Hepatic stellate cell (primary cell): Measurements from ENCODE around the gene PHF20.
"Not testable (repeated sequence)": the region's sequence is repeated elsewhere in the genome, so short reads cannot be mapped to it uniquely, and the experiment has no call there.

Experiments used
- DNase-seq: peaks from one replicate; pipeline ENCODE4 v3.0.0; 2011; ENCODE audit warnings: low spot score

The PHF20 gene

GRCh38 chr20:35771689-35772562 lies at the start of gene PHF20:
Gene PHF20, plus strand, starts transcription at chr20:35772015. Its CDS starts 29,508 bp downstream, at chr20:35801523.
- peak; percentile 96 for DNase-seq

DNA sequence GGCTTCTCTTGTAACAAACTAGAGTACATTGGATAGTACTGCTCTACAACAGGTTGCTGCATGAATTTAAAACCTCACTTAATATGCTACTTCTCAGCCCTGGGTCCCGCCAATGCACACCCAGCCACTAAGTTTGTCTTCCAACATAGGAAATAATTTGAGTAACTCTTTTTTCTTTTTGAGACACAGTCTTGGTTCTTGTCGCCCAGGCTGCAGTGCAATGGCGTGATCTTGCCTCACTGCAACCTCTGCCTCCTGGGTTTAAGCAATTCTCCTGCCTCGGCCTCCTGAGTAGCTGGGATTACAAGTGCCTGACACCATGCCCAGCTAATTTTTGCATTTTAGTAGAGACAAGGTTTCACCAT lies 48.6 kb upstream of the PHF20 start:
- DNase-seq: not testable (repeated sequence)

DNA sequence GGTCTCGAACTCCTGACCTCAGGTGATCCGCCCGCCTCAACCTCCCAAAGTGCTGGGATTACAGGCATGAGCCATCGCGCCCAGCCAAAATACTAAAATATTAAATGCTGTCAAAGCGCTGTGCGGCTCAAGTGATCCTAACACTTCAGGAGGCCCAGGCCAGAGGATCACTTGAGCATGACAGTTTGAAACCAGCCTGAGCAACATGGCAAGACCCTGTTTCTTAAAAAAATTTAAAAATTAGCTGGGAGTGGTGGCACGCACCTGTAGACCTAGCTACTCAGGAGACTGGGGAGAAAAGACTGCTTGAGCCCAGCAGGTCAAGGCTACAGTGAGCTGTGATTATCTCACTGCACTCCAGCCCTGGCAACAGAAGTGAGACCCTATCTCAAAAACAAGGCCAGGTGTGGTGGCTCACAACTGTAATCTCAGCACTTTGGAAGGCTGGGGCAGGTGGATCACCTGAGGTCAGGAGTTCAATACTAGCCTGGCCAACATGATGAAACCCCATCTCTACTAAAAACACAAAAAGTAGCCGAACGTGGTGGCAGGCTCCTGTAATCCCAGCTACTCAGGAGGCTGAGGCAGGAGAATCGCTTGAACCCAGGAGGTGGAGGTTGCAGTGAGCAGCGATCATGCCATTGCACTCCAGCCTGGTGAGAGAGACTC lies 48.0 kb upstream of the PHF20 start:
- not testable (repeated sequence) for DNase-seq

- DNase-seq: no peak
Observed at GRCh38 chr20:35724321-35725230, 47.2 kb upstream of the PHF20 start.

DNA sequence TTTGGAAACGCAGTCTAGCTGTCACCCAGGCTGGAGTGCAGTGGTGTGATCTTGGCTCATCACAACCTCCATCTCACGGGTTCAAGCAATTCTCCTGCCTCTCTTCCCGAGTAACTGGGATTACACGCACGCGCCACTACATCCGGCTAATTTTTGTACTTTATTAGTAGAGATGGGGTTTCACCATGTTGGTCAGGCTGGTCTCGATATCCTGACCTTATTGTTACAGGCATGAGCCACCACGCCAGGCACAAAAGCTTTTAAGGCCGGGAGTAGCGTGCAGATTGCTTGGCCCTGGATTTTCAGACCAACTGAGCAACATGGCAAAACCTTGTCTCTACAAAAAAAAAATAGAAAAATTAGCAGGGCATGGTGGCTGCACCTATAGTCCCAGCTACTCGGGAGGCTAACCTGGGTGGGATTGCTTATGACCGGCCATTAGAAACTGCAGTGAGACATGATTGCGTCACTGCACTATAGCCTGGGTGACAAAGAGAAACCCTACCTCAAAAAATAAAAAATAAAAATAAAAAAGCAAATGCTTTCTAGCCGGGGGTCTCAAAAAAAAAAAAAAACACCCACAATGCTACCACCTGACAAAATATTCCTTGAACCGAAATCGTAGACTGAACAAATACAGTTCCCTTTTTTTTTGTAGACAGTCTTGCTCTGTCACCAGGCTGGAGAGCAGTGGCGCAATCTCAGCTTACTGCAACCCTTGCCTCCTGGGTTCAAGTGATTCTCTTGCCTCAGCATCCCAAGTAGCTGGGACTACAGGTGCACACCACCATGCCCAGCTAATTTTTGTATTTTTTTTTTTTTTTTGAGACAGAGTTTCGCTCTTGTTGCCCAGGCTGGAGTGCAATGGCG lies 44.7 kb upstream of the PHF20 start:
- DNase-seq: no peak

DNA sequence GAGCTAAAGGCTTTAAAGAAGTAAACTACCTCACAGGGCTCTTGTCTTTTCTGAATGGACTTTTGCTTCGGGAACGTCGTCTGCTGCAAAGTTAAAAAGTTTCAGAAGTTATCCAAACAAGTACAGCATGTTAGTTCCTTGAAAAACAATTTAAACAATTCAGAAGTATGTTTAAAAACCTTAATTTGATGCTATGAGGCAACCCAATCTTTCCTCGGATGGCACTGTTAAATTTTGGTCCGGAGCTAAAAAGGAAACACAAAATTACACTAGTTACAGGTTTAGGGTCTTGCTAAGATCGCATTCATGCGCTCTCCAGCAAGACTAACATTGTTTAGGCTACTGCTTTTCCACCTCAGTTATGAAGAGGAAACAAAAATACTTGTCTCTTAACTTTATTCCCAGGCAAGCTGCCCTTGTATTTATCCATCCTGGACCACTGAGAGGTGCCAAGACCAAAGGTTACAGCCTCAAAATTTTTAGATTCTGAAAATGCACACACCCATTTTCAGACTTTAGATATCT lies 42.5 kb upstream of the PHF20 start:
- no peak for DNase-seq

- DNase-seq: no peak
Observed at GRCh38 chr20:35729836-35730582, 41.8 kb upstream of the PHF20 start.

- no peak for DNase-seq
Observed at GRCh38 chr20:35730583-35731468, 41.0 kb upstream of the PHF20 start.

DNA sequence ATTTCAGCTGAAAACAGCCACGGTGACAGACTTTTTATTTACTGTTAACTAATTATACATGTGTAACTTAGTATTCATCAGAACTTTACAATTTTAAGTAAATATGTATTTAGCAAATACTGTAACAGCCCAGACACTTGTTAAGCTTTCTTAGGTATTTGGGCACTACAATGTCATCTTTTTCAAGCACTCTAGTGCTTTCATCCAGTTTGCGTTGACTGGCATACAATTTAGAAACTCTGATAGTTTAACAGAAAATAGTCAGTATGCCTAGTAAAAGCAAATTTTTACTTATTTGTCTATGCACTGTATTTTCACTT lies 40.4 kb upstream of the PHF20 start:
- no peak for DNase-seq

DNA sequence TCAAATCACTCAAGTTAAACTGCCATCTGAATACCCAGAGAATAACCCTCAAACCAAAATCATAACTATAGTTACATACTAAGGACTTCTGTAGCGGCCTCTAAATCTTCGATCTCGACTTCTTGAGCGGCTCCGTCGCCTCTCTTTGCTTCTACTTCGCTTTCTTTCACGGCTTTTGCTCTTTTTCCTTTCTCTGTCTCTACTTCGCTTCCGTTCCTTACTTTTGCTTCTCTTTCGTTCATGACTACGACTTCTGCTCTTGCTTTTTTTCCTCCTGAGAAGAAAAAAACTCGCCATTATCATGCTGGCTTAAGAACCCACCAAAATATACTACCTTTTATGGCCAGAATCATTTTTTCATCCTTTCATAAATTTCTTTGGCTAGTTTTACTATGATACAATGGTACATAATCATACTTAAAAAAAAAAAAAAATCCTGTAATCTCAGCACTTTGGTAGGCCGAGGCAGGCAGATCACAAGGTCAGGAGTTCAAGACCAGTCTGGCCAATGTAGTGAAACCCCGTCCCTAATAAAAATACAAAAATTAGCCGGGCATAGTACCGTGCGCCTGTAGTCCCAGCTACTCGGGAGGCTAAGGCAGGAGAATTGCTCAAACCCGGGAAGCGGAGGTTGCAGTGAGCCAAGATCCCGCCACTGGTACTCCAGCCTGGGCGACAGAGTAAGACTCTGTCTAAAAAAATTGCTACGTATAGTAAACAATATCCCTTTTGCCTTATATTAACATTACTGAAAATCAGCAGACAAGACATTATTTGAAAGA lies 39.8 kb upstream of the PHF20 start:
- DNase-seq: no peak

DNA sequence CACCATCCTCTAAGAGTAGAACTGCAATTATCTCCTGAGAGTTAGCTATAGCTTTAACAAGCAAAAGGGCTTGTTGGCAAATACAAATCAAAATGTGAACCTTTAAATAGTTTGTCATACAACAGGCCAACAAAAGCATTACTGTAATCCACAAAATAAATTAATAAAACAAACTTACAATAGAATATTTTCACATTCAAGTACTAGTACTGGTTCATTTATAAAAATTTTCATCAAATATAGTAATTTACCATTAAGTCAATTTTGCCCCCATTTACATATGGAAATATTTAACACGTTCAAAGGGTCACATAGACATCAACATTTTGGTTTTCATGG lies 39.2 kb upstream of the PHF20 start:
- no peak for DNase-seq

- no peak for DNase-seq
Observed at GRCh38 chr20:35734374-35734773, 37.4 kb upstream of the PHF20 start.

- no peak for DNase-seq
Observed at GRCh38 chr20:35734777-35735649, 36.8 kb upstream of the PHF20 start.

- DNase-seq: no peak
Observed at GRCh38 chr20:35735826-35736470, 35.9 kb upstream of the PHF20 start.

- DNase-seq: no peak
Observed at GRCh38 chr20:35737865-35738333, 33.9 kb upstream of the PHF20 start.

DNA sequence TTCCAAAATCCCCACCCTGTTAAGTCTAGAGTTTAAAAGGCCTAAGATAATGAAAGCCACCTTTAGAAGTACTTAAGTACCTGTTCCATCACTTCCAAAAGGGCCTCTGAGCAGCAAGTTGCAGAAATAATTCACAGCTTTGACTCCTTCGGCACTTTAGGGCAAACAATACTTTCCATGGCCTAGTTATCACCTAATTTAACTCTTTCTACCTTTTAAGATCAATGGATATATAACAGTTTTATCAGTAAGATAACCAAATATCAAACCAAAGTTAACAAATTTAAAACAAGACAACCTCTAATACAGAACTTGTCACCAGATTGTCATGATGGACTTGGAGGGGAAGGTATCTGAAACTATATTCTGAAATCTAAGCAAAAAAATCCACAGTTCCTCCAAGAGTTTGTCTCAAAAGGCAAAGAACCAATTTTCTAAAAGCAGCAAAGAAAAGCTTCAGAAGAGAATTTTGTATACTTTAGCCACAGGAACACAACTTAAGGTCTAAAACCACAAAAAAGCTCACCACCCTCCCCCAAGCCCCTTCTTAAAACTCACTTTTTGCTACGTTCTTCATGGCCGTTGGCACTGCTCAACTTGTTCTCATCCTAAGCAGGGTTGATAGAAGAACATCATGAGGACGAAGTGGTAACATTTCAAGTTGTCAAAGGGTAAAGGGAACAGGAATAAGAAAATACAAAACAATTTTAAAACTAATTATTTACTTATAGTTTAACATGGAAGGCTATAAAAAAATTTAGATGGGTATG lies 33.2 kb upstream of the PHF20 start:
- DNase-seq: no peak
